Tibial nerve (tissue), 4 donors: ENCODE measurements around the gene ZNF45. TPM values are rescaled to one million over a fixed set of nuclear protein-coding genes. Genes with fewer than 3 reads are reported as not detected.
"Not testable (repeated sequence)": the region's sequence is repeated elsewhere in the genome, so short reads cannot be mapped to it uniquely, and the experiment has no call there.

ENCODE experiments used
- DNase-seq, 2 donors: peaks; one replicate each; pipeline ENCODE4 v3.0.0-alpha.2; 2019; ENCODE audit warnings: low spot score in 2 of 2
- H3K27ac ChIP-seq, 4 donors: fragments of 200-600 bp; sonication (generic) in 3 of 4; one replicate each; pipeline ENCODE4 v1.5.1; 2017 to 2019; ENCODE audit warnings: mild to moderate bottlenecking in 1 of 4
- H3K27me3 ChIP-seq, 2 donors: fragments of 200-600 bp; sonication (generic) in 1 of 2; one replicate each; pipeline versions ENCODE4 v1.5.1 to v1.6.0; 2017 to 2019
- H3K36me3 ChIP-seq, 3 donors: fragments of 200-600 bp; sonication (generic); one replicate each; pipeline ENCODE4 v1.5.1; 2018 to 2019
- H3K4me1 ChIP-seq, 4 donors: fragments of 200-600 bp; sonication (generic) in 3 of 4; one replicate each; pipeline ENCODE4 v1.5.1; 2017 to 2019
- H3K4me3 ChIP-seq, 4 donors: fragments of 200-600 bp; sonication (generic) in 3 of 4; one replicate each; pipeline ENCODE4 v1.5.1; 2017 to 2019; ENCODE audit warnings: mild to moderate bottlenecking in 1 of 4, moderate library complexity in 1 of 4
- H3K9me3 ChIP-seq, 4 donors: fragments of 200-600 bp; sonication (generic) in 3 of 4; one replicate each; pipeline ENCODE4 v1.5.1; 2017 to 2019
- EP300 ChIP-seq, 2 donors: sonication (generic); formaldehyde crosslinking; IDR thresholded peaks; one replicate each; pipeline ENCODE4 v1.6.1; 2017; ENCODE audit warnings: antibody characterized with exemption in 2 of 2, mild to moderate bottlenecking in 1 of 2
- WGBS, 2 donors: methylation state at CpG; one replicate each; pipeline ENCODE4 v1.1.5; 2018; 5-methylcytosine and 5-hydroxymethylcytosine counted together
- small RNA-seq: library from RNA; depleted of rRNA; stranded (forward); fragments of <200 nt; gene quantifications from one replicate; pipeline ENCODE3, GENCODE V24; 2016
- total RNA-seq, 4 donors: library from RNA; depleted of rRNA; stranded (reverse); fragments of >200 nt; gene quantifications; one replicate each; pipeline ENCODE4 v1.1.0, GENCODE V29; 2016

ZNF45 gene
- total RNA-seq, 4 donors from 2014 or later: 8.7 to 26.9 (median 17.7) TPM

- Histone ChIP-seq H3K9me3 (peaks cover 0 to 97% (median 54%) of the 10 kb centered on the region in 4 donors), H3K4me1 (no peaks in the 10 kb centered on the region), H3K4me3 (no peak overlapping the region), H3K27me3 (no peaks in the 10 kb centered on the region), H3K36me3 (peaks cover 0 to 62% (median 0%) of the 10 kb centered on the region in 3 donors), H3K27ac (no peak overlapping the region)
- DNase-seq: no peak
- 92 to 95% methylated on average over 5 of the region's 5 CpGs for WGBS, 2 donors
- TF ChIP-seq EP300 (IDR thresholded peaks at IDR 0.05): no peak
Measured at GRCh38 chr19:43872547-43873336, 62.3 kb downstream of the ZNF45 start.

GRCh38 chr19:43866923-43867322, 68.2 kb downstream of the ZNF45 start:
- WGBS, 2 donors: 91 to 99% methylated on average over 24 to 28 of the region's 28 CpGs
- H3K4me3 ChIP-seq, H3K27ac ChIP-seq, H3K27me3 ChIP-seq, H3K4me1 ChIP-seq, DNase-seq: not testable (repeated sequence)
- Histone ChIP-seq H3K9me3 (peaks cover 0 to 82% (median 38%) of the 10 kb centered on the region in 4 donors), H3K36me3 (peaks cover 0 to 17% (median 0%) of the 10 kb centered on the region in 3 donors)

Small RNA genes lying within 50 kb of the gene (small RNA-seq; reads per million reads assigned to genes)
- gene AC006213.5: not detected

Other genes with a start within 250 kb of the ZNF45 start
- not detected for gene IRGC, start 219.2 kb downstream of the ZNF45 start, total RNA-seq
- 10 to 100 TPM; 14.6 to 49.8 (median 28.0) TPM for gene SMG9, start 180.3 kb downstream of the ZNF45 start, total RNA-seq
- gene KCNN4, start 154.3 kb downstream of the ZNF45 start, total RNA-seq: 10 to 100 TPM in 1 of 4 donors, 1 to 10 TPM in 3; 4.6 to 18.3 (median 6.8) TPM
- gene LYPD5, start 132.8 kb downstream of the ZNF45 start, total RNA-seq: 1 to 10 TPM in 1 of 4 donors, under 1 TPM in 3; 0.39 to 2.1 (median 0.53) TPM
- gene ZNF283, start 108.0 kb downstream of the ZNF45 start, total RNA-seq: 10 to 100 TPM in 2 of 4 donors, 1 to 10 TPM in 2; 4.2 to 12.3 (median 10.4) TPM
- gene ZNF404, start 51.3 kb downstream of the ZNF45 start, total RNA-seq: 1 to 10 TPM in 3 of 4 donors, under 1 TPM in 1; 0.90 to 3.7 (median 1.1) TPM
- 1 to 10 TPM; 3.6 to 7.3 (median 6.5) TPM for gene ZNF221, start 15.9 kb upstream of the ZNF45 start, total RNA-seq
- 1 to 10 TPM; 4.2 to 7.2 (median 5.1) TPM for gene ZNF155, start 48.9 kb upstream of the ZNF45 start, total RNA-seq
- 1 to 10 TPM; 3.9 to 5.3 (median 5.2) TPM for gene ZNF230, start 67.7 kb upstream of the ZNF45 start, total RNA-seq
- 1 to 10 TPM; 2.0 to 7.3 (median 2.1) TPM for gene ZNF222, start 90.1 kb upstream of the ZNF45 start, total RNA-seq
- gene ZNF223, start 116.8 kb upstream of the ZNF45 start, total RNA-seq: 1 to 10 TPM; 1.7 to 7.3 (median 5.3) TPM
- gene ZNF284, start 136.9 kb upstream of the ZNF45 start, total RNA-seq: 1 to 10 TPM; 1.8 to 3.1 (median 2.0) TPM
- 10 to 100 TPM; 16.2 to 34.1 (median 28.4) TPM for gene ZNF224, start 159.1 kb upstream of the ZNF45 start, total RNA-seq
- 10 to 100 TPM in 1 of 4 donors, 1 to 10 TPM in 3; 1.8 to 10.1 (median 4.6) TPM for gene ZNF225, start 178.1 kb upstream of the ZNF45 start, total RNA-seq
- 1 to 10 TPM; 6.9 to 7.9 (median 7.1) TPM for gene ZNF234, start 206.3 kb upstream of the ZNF45 start, total RNA-seq
- gene ZNF226, start 229.8 kb upstream of the ZNF45 start, total RNA-seq: 10 to 100 TPM; 18.0 to 29.1 (median 23.3) TPM